B cell (primary cell): ENCODE measurements around the gene NRF1. TPM values are rescaled to one million over a fixed set of nuclear protein-coding genes. Genes with fewer than 3 reads are reported as not detected.

Experiments
- ATAC-seq: fragments of 200-7000 bp; cut with Tn5 transposase; one replicate; pipeline ENCODE4 v1.10.0; 2021; ENCODE audit warnings: low read depth, mild to moderate bottlenecking, moderate number of reproducible peaks, moderate library complexity
- CTCF ChIA-PET: fragments of 350-600 bp; sonication (Branson Sonifier 250); formaldehyde crosslinking; loops from one replicate; lab custom pipeline; 2021; ENCODE audit warnings: antibody characterized with exemption, inconsistent platforms; lab: Charles Lee
- POLR2A ChIA-PET: fragments of 350-600 bp; sonication (Branson Sonifier 250); formaldehyde crosslinking; loops from one replicate; lab custom pipeline; 2021; ENCODE audit warnings: antibody characterized with exemption; lab: Charles Lee
- DNase-seq: peaks from one replicate; pipeline ENCODE4 v3.0.0; 2013
- H2AFZ ChIP-seq: 2 replicates; pipeline ENCODE4 v1.6.1; 2012; ENCODE audit warnings: mild to moderate bottlenecking, low read depth, low read length; ENCODE audit not compliant: insufficient read depth, poor library complexity, severe bottlenecking
- H3K27ac ChIP-seq, 2 donors: 1 replicate in 1 of 2; 2 replicates in 1 of 2; pipeline ENCODE4 v1.5.1; 2012 to 2013; ENCODE audit warnings: low read length in 2 of 2, mild to moderate bottlenecking in 2 of 2, moderate library complexity in 1 of 2
- H3K27me3 ChIP-seq, 4 experiments: fragments of 200-600 bp in 1 of 4; sonication (generic) in 1 of 4; replicated peaks in 1 of 4; 1 replicate in 2 of 4; 2 replicates in 2 of 4; pipeline versions ENCODE4 v1.6.1 to v1.7.0; 2013 to 2016; ENCODE audit warnings: low read length in 3 of 4, mild to moderate bottlenecking in 2 of 4, mixed read lengths in 1 of 4, moderate library complexity in 1 of 4; ENCODE audit not compliant: insufficient read depth in 4 of 4, control insufficient read depth in 3 of 4; ENCODE audit errors: control extremely low read depth in 1 of 4
- H3K36me3 ChIP-seq, 2 experiments: replicated peaks in 1 of 2; 1 replicate in 1 of 2; 2 replicates in 1 of 2; pipeline versions ENCODE4 v1.6.1 to v1.7.1; 2013; ENCODE audit warnings: low read length in 1 of 2; ENCODE audit not compliant: insufficient read depth in 2 of 2, control insufficient read depth in 1 of 2; ENCODE audit errors: control extremely low read depth in 1 of 2, extremely low read depth in 1 of 2
- H3K4me1 ChIP-seq, 2 donors: fragments of 200-600 bp in 1 of 2; sonication (generic) in 1 of 2; 1 replicate in 1 of 2; 2 replicates in 1 of 2; pipeline versions ENCODE4 v1.5.1 to v1.6.1; 2013 to 2017; ENCODE audit warnings: low read length in 2 of 2; ENCODE audit not compliant: control insufficient read depth in 2 of 2, insufficient read depth in 2 of 2
- H3K4me2 ChIP-seq: replicated peaks from 2 replicates; pipeline ENCODE3; 2012; ENCODE audit warnings: mild to moderate bottlenecking, low read depth, low read length; ENCODE audit not compliant: poor library complexity, severe bottlenecking
- H3K4me3 ChIP-seq, 5 experiments: fragments of 200-600 bp in 1 of 5; sonication (generic) in 1 of 5; 1 replicate in 3 of 5; 2 replicates in 2 of 5; pipeline versions ENCODE4 v1.5.1 to v1.7.0; 2011 to 2016; ENCODE audit warnings: low read length in 4 of 5, mild to moderate bottlenecking in 4 of 5, low read depth in 2 of 5, control low read depth in 1 of 5, moderate library complexity in 1 of 5; ENCODE audit not compliant: insufficient read depth in 1 of 5; ENCODE audit errors: control extremely low read depth in 1 of 5, extremely low read depth in 1 of 5
- H3K79me2 ChIP-seq: fragments of 200-600 bp; sonication (generic); one replicate; pipeline ENCODE4 v1.6.0; 2016; ENCODE audit warnings: low read length; ENCODE audit not compliant: control insufficient read depth, insufficient read depth
- H3K9ac ChIP-seq: fragments of 200-600 bp; sonication (generic); 2 replicates; pipeline ENCODE4 v1.6.1; 2017; ENCODE audit warnings: mild to moderate bottlenecking, low read length, moderate library complexity
- H3K9me3 ChIP-seq, 3 donors: one replicate each; pipeline versions ENCODE4 v1.6.1 to v1.7.1; 2013; ENCODE audit warnings: low read length in 2 of 3; ENCODE audit not compliant: control insufficient read depth in 2 of 3, insufficient read depth in 1 of 3; ENCODE audit errors: control extremely low read depth in 1 of 3
- H4K20me1 ChIP-seq: 2 replicates; pipeline ENCODE4 v1.6.0; 2012; ENCODE audit warnings: mild to moderate bottlenecking, low read length; ENCODE audit not compliant: insufficient read depth, control insufficient read depth, poor library complexity, severe bottlenecking
- H3K27ac Mint-ChIP-seq: one replicate; pipeline ENCODE4 v1.8.0; 2021; ENCODE audit warnings: mixed read lengths
- H3K27me3 Mint-ChIP-seq: one replicate; pipeline ENCODE4 v1.8.0; 2021; ENCODE audit warnings: mixed read lengths
- H3K4me1 Mint-ChIP-seq: one replicate; pipeline ENCODE4 v1.8.0; 2021; ENCODE audit warnings: mixed read lengths
- H3K4me3 Mint-ChIP-seq: one replicate; pipeline ENCODE4 v1.8.0; 2021; ENCODE audit warnings: mixed read lengths
- H3K9me3 Mint-ChIP-seq: one replicate; pipeline ENCODE4 v1.8.0; 2022; ENCODE audit warnings: mixed read lengths; ENCODE audit not compliant: insufficient read depth
- EZH2 ChIP-seq: IDR thresholded peaks from 2 replicates; pipeline ENCODE4 v1.6.1; 2012; ENCODE audit warnings: borderline replicate concordance, low read depth, mild to moderate bottlenecking, moderate library complexity, low read length; ENCODE audit not compliant: insufficient read depth, poor library complexity, severe bottlenecking
- WGBS: methylation state at CpG from one replicate; pipeline ENCODE4 v1.1.5; 2013; ENCODE audit warnings: missing lambda C conversion rate; ENCODE audit not compliant: insufficient coverage; 5-methylcytosine and 5-hydroxymethylcytosine counted together
- intact Hi-C: fragments of 100-400 bp; cut with micrococcal nuclease; formaldehyde crosslinking; loops from one replicate; pipeline ENCODE4 v1.10.0; 2022
- polyA plus RNA-seq: library from polyadenylated mRNA; depleted of rRNA; stranded (reverse); fragments of >200 nt; gene quantifications from 2 replicates; pipeline ENCODE4 v1.2.3, GENCODE V29; 2012
- total RNA-seq, 2 donors: library from RNA; stranded (reverse); fragments of 120-200 nt in 1 of 2; gene quantifications; 1 replicate in 1 of 2; 2 replicates in 1 of 2; pipeline versions ENCODE4 v1.2.3 to v1.2.4, GENCODE V29; 2013 to 2022
- TF ChIP-seq, protein P1 (sequence below): fragments of 200-600 bp; IDR thresholded peaks from one replicate; pipeline ENCODE4 v1.8.0; 2022; ENCODE audit warnings: antibody characterized with exemption, mild to moderate bottlenecking

NRF1 gene
- total and polyA plus RNA-seq, 2 donors (not counting 1 experiment from before 2014, with no cell fraction given), result 19.6 to 53.0 TPM

GRCh38 chr7:129616530-129616929, 5.0 kb downstream of the NRF1 start:
- H3K9ac ChIP-seq, result no peak overlapping the region
- peaks cover 75% of the 10 kb centered on the region for H4K20me1 ChIP-seq
- no peak overlapping the region for H2AFZ ChIP-seq
- DNase-seq (no peak), ATAC-seq (no peak)
- H3K4me2 ChIP-seq, result peak overlapping the region; percentile 11
- no peak overlapping the region for H3K27ac ChIP-seq
- H3K4me1 ChIP-seq, result peaks cover 35 to 43% of the 10 kb centered on the region in 2 donors
- 86% methylated on average over 3 of the region's 4 CpGs for WGBS
- Mint-ChIP-seq H3K27me3 (no peaks in the 10 kb centered on the region), H3K9me3 (no peaks in the 10 kb centered on the region), H3K4me1 (peaks cover 64% of the 10 kb centered on the region), H3K27ac (peak overlapping the region; percentile 17), H3K4me3 (no peak overlapping the region)
- no peaks in the 10 kb centered on the region for H3K36me3 ChIP-seq
- H3K9me3 ChIP-seq, result no peaks in the 10 kb centered on the region
- intact Hi-C loops, result no loop called here
- peaks cover 91% of the 10 kb centered on the region for H3K79me2 ChIP-seq
- ChIA-PET POLR2A (no interaction called here), CTCF (interaction anchor here (0.7 to 2.3 kb wide), 3 partner anchors 18 to 31 kb away, joined by 3 to 8 read pairs (median 4); no protein-coding TSS in a partner anchor)
- H3K27me3 ChIP-seq, result no peaks in the 10 kb centered on the region
- no peak overlapping the region for H3K4me3 ChIP-seq
- TF ChIP-seq, protein P1, sequence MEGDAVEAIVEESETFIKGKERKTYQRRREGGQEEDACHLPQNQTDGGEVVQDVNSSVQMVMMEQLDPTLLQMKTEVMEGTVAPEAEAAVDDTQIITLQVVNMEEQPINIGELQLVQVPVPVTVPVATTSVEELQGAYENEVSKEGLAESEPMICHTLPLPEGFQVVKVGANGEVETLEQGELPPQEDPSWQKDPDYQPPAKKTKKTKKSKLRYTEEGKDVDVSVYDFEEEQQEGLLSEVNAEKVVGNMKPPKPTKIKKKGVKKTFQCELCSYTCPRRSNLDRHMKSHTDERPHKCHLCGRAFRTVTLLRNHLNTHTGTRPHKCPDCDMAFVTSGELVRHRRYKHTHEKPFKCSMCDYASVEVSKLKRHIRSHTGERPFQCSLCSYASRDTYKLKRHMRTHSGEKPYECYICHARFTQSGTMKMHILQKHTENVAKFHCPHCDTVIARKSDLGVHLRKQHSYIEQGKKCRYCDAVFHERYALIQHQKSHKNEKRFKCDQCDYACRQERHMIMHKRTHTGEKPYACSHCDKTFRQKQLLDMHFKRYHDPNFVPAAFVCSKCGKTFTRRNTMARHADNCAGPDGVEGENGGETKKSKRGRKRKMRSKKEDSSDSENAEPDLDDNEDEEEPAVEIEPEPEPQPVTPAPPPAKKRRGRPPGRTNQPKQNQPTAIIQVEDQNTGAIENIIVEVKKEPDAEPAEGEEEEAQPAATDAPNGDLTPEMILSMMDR, result no peak
- TF ChIP-seq EZH2, result no peak

DNA sequence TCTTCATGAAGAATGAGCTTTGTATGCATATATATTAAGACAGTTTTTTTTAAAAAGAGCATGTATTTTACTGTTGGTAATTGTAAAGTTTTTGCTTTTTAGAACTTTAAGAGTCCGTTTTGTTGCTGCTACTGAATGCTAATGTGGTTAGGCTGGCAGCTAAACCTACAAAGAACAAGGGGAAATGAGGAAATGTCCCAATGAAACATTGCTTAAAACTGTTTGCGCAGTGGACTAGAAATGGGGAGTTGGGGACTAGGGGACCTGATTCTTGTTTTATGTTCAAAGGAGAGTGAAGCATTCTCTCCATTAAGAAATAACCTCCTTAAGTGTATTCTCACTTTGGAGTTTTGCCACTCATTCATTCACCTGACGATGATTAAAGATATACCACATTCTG, 5.7 kb downstream of the NRF1 start:
- no peak for DNase-seq
- H3K9me3 Mint-ChIP-seq, result no peaks in the 10 kb centered on the region
- intact Hi-C loops, result no loop called here
- Histone ChIP-seq H3K27me3 (no peaks in the 10 kb centered on the region), H4K20me1 (peaks cover 82% of the 10 kb centered on the region), H3K36me3 (no peaks in the 10 kb centered on the region), H3K79me2 (peaks cover 98% of the 10 kb centered on the region), H3K27ac (no peak overlapping the region), H2AFZ (no peak overlapping the region), H3K9me3 (no peaks in the 10 kb centered on the region), H3K4me1 (peaks cover 35 to 43% of the 10 kb centered on the region in 2 donors), H3K4me3 (no peak overlapping the region), H3K4me2 (peak overlapping the region; percentile 18), H3K9ac (no peak overlapping the region)
- ChIA-PET POLR2A (no interaction called here), CTCF (interaction anchor here (2.3 kb wide), 1 partner anchor 20 kb away, joined by 8 read pairs; no protein-coding TSS in a partner anchor)
- H3K4me1 Mint-ChIP-seq, result peaks cover 67% of the 10 kb centered on the region
- ATAC-seq, result no peak
- H3K4me3 Mint-ChIP-seq, result no peak overlapping the region
- TF ChIP-seq EZH2, result no peak
- TF ChIP-seq, protein P1, result no peak
- no peaks in the 10 kb centered on the region for H3K27me3 Mint-ChIP-seq
- WGBS, result 43% methylated on average over 1 of the region's 3 CpGs
- H3K27ac Mint-ChIP-seq, result no peak overlapping the region
